Panc1 (cell line): ENCODE results near the gene BRF1.

Experiments used
- POLR2AphosphoS5 ChIP-seq: IDR thresholded peaks from 2 replicates; pipeline ENCODE4 v1.6.1; 2012; ENCODE audit warnings: mild to moderate bottlenecking, low read depth, low read length, moderate library complexity
- SIN3A ChIP-seq: IDR thresholded peaks from 2 replicates; pipeline ENCODE4 v1.6.1; 2012; ENCODE audit warnings: low read depth, mild to moderate bottlenecking, low read length, moderate library complexity, borderline replicate concordance; ENCODE audit not compliant: insufficient read depth
- TF ChIP-seq, protein P1 (sequence below): fragments of 450-650 bp; IDR thresholded peaks from 2 replicates; pipeline ENCODE4 v1.5.1; 2017; ENCODE audit warnings: mild to moderate bottlenecking

- TF ChIP-seq, protein P1, sequence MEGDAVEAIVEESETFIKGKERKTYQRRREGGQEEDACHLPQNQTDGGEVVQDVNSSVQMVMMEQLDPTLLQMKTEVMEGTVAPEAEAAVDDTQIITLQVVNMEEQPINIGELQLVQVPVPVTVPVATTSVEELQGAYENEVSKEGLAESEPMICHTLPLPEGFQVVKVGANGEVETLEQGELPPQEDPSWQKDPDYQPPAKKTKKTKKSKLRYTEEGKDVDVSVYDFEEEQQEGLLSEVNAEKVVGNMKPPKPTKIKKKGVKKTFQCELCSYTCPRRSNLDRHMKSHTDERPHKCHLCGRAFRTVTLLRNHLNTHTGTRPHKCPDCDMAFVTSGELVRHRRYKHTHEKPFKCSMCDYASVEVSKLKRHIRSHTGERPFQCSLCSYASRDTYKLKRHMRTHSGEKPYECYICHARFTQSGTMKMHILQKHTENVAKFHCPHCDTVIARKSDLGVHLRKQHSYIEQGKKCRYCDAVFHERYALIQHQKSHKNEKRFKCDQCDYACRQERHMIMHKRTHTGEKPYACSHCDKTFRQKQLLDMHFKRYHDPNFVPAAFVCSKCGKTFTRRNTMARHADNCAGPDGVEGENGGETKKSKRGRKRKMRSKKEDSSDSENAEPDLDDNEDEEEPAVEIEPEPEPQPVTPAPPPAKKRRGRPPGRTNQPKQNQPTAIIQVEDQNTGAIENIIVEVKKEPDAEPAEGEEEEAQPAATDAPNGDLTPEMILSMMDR: no peak
- TF ChIP-seq SIN3A (no peak), POLR2AphosphoS5 (no peak)
Measured at GRCh38 chr14:105211758-105212089, 89.1 kb downstream of the BRF1 start.
